SK-N-SH treated with all-trans-retinoic acid at 6 μM for 48 hours (cell line): Measurements from ENCODE around the gene PSMB11.

Experiments used
- ATAC-seq: fragments of 200-7000 bp; cut with Tn5 transposase; 3 replicates; pipeline ENCODE4 v1.9.1; 2020; ENCODE audit warnings: mild to moderate bottlenecking, moderate library complexity
- ARNTL ChIP-seq: fragments of 450-650 bp; formaldehyde crosslinking; IDR thresholded peaks from 2 replicates; pipeline ENCODE4 v1.5.0; 2020; ENCODE audit warnings: low read depth, mild to moderate bottlenecking, moderate library complexity, borderline replicate concordance
- BACH2 ChIP-seq: fragments of 250-450 bp; sonication (Bioruptor Pico); IDR thresholded peaks from 2 replicates; pipeline ENCODE4 v1.9.0; 2021; ENCODE audit warnings: mild to moderate bottlenecking, borderline replicate concordance
- CSDC2 ChIP-seq: fragments of 250-450 bp; sonication (Bioruptor Pico); IDR thresholded peaks from 2 replicates; pipeline ENCODE4 v1.5.0; 2020; ENCODE audit warnings: mild to moderate bottlenecking, moderate library complexity
- ESRRG ChIP-seq: fragments of 250-450 bp; sonication (Bioruptor Pico); IDR thresholded peaks from 2 replicates; pipeline ENCODE4 v1.6.1; 2021; ENCODE audit warnings: mild to moderate bottlenecking
- GLIS3 ChIP-seq: fragments of 250-450 bp; sonication (Bioruptor Pico); IDR thresholded peaks from 2 replicates; pipeline ENCODE4 v1.5.0; 2020; ENCODE audit warnings: mild to moderate bottlenecking, moderate library complexity
- ISL1 ChIP-seq: fragments of 250-450 bp; sonication (Bioruptor Pico); IDR thresholded peaks from 2 replicates; pipeline ENCODE4 v2.1.2; 2022; ENCODE audit warnings: mild to moderate bottlenecking, moderate library complexity
- OSR1 ChIP-seq: fragments of 250-450 bp; sonication (Bioruptor Pico); IDR thresholded peaks from 2 replicates; pipeline ENCODE4 v1.8.0; 2022; ENCODE audit warnings: moderate library complexity, mild to moderate bottlenecking, inconsistent platforms
- PATZ1 ChIP-seq: fragments of 250-450 bp; sonication (Bioruptor Pico); IDR thresholded peaks from 2 replicates; pipeline ENCODE4 v1.8.0; 2020; ENCODE audit warnings: mild to moderate bottlenecking, moderate library complexity, borderline replicate concordance
- PPARA ChIP-seq: fragments of 250-450 bp; sonication (Bioruptor Pico); IDR thresholded peaks from 2 replicates; pipeline ENCODE4 v1.5.0; 2020; ENCODE audit warnings: mild to moderate bottlenecking, borderline replicate concordance
- RARB ChIP-seq: fragments of 250-450 bp; sonication (Bioruptor Pico); IDR thresholded peaks from 2 replicates; pipeline ENCODE4 v1.8.0; 2021; ENCODE audit warnings: mild to moderate bottlenecking, moderate library complexity
- SNAI2 ChIP-seq: fragments of 250-450 bp; sonication (Bioruptor Pico); IDR thresholded peaks from 2 replicates; pipeline ENCODE4 v1.5.0; 2020; ENCODE audit warnings: mild to moderate bottlenecking, moderate library complexity
- TCF4 ChIP-seq: fragments of 250-450 bp; sonication (Bioruptor Pico); IDR thresholded peaks from 2 replicates; pipeline ENCODE4 v1.8.0; 2021; ENCODE audit warnings: mild to moderate bottlenecking, moderate library complexity, borderline replicate concordance
- TOX ChIP-seq: fragments of 250-450 bp; sonication (Bioruptor Pico); IDR thresholded peaks from 2 replicates; pipeline ENCODE4 v1.8.0; 2021; ENCODE audit warnings: mild to moderate bottlenecking, moderate library complexity, borderline replicate concordance
- TSHZ2 ChIP-seq: fragments of 250-450 bp; sonication (Bioruptor Pico); IDR thresholded peaks from 2 replicates; pipeline ENCODE4 v1.5.0; 2020; ENCODE audit warnings: mild to moderate bottlenecking, moderate library complexity
- ZC3H10 ChIP-seq: fragments of 250-450 bp; sonication (Bioruptor Pico); IDR thresholded peaks from 2 replicates; pipeline ENCODE4 v1.5.1; 2021; ENCODE audit warnings: mild to moderate bottlenecking, moderate library complexity
- ZFP30 ChIP-seq: fragments of 450-650 bp; formaldehyde crosslinking; IDR thresholded peaks from 2 replicates; pipeline ENCODE4 v1.5.0; 2022; ENCODE audit warnings: mild to moderate bottlenecking, moderate library complexity
- ZNF565 ChIP-seq: fragments of 450-650 bp; formaldehyde crosslinking; conservative IDR thresholded peaks from 2 replicates; pipeline ENCODE4 v1.5.0; 2020; ENCODE audit warnings: low read depth, mild to moderate bottlenecking, moderate library complexity
- ZNF70 ChIP-seq: fragments of 450-650 bp; formaldehyde crosslinking; IDR thresholded peaks from 2 replicates; pipeline ENCODE4 v1.5.0; 2020; ENCODE audit warnings: mild to moderate bottlenecking, moderate library complexity
- ZNF8 ChIP-seq: fragments of 450-650 bp; formaldehyde crosslinking; IDR thresholded peaks from 2 replicates; pipeline ENCODE4 v1.5.0; 2020; ENCODE audit warnings: mild to moderate bottlenecking, moderate library complexity

Gene PSMB11

GRCh38 chr14:23023022-23023794 lies 18.8 kb upstream of the PSMB11 start (continued):
- TF ChIP-seq TSHZ2 (CRISPR knock-in tag), result no peak
- no peak for TF ChIP-seq GLIS3 (CRISPR knock-in tag)
- no peak for TF ChIP-seq OSR1 (CRISPR knock-in tag)
- no peak for TF ChIP-seq ZNF8 (CRISPR knock-in tag)

GRCh38 chr14:23023795-23024152 lies 18.2 kb upstream of the PSMB11 start:
- TF ChIP-seq GLIS3 (CRISPR knock-in tag), result no peak
- TF ChIP-seq ESRRG (CRISPR knock-in tag), result no peak
- TF ChIP-seq ZC3H10 (CRISPR knock-in tag), result no peak
- TF ChIP-seq ZNF8 (CRISPR knock-in tag), result no peak
- no peak for TF ChIP-seq SNAI2 (CRISPR knock-in tag)
- no peak for TF ChIP-seq PPARA (CRISPR knock-in tag)
- TF ChIP-seq ZNF70 (CRISPR knock-in tag), result no peak
- no peak for TF ChIP-seq ZFP30 (CRISPR knock-in tag)
- no peak for ATAC-seq

GRCh38 chr14:23024612-23025075 lies 17.4 kb upstream of the PSMB11 start:
- no peak for ATAC-seq
- TF ChIP-seq TCF4 (CRISPR knock-in tag) (no peak), ZNF70 (CRISPR knock-in tag) (no peak), OSR1 (CRISPR knock-in tag) (no peak), BACH2 (CRISPR knock-in tag) (no peak), ZNF565 (no peak), TSHZ2 (CRISPR knock-in tag) (no peak), ARNTL (no peak), CSDC2 (CRISPR knock-in tag) (no peak), PATZ1 (CRISPR knock-in tag) (no peak), ZNF8 (CRISPR knock-in tag) (no peak)

- no peak for ATAC-seq
- TF ChIP-seq ZNF565 (no peak), ISL1 (no peak), TCF4 (CRISPR knock-in tag) (no peak), TOX (CRISPR knock-in tag) (no peak), CSDC2 (CRISPR knock-in tag) (no peak), ARNTL (no peak), RARB (CRISPR knock-in tag) (no peak), SNAI2 (CRISPR knock-in tag) (no peak), OSR1 (CRISPR knock-in tag) (no peak)
- TF ChIP-seq, all 23 proteins: peak for 0
Measured at GRCh38 chr14:23025151-23025814, 16.7 kb upstream of the PSMB11 start.
